ENCODE measurements around the gene MOSMO. TPM values are rescaled to one million over a fixed set of nuclear protein-coding genes. Genes with fewer than 3 reads are reported as not detected.

MOSMO gene
- total RNA-seq, 1 experiment from 2014 or later, result 24.2 TPM

DNA sequence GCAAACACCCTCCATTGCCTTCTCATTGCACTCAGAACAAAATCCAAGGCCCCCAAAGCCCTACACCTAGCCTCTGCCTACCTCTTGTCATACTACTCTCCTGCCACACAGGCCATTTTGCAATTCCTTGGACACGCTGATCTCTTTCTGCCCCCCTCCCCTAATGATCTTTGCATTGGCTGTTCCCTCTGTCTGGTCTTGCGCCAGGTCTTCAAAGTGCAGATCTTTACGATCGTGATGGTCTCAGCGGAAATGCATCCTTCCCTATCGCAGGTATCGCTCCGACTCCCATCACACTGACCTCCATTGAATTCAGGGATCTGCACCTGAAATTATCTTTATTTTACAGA is 777 bp upstream of the MOSMO start:
- Histone ChIP-seq H3K79me2 (ENCODE audit: low read depth) (peaks cover 49% of the 10 kb centered on the region), H3K4me1 (replicated peaks; ENCODE audit: insufficient read depth) (peaks cover 28% of the 10 kb centered on the region), H3K4me3 (peak overlapping the region; percentile 89), H4K20me1 (ENCODE audit: insufficient read depth) (0 out of 2 replicates have a peak, but pooled peaks cover 4% of the 10 kb centered on the region), H3K27me3 (ENCODE audit: insufficient read depth, low read depth) (no peaks in the 10 kb centered on the region), H3K9me2 (ENCODE audit: insufficient read depth) (no peaks in the 10 kb centered on the region), H2AFZ (peak overlapping the region; percentile 97), H3K27ac (peak overlapping the region; percentile 54), H3K4me2 (peak overlapping the region; percentile 93), H3K36me3 (ENCODE audit: low read depth) (no peaks in the 10 kb centered on the region), H3F3A (ENCODE audit: insufficient read depth, low read depth) (peaks cover 8% of the 10 kb centered on the region; the same call in 1 of the 2 replicates), H3K9me3 (ENCODE audit: insufficient read depth, low read depth) (no peaks in the 10 kb centered on the region)
- TF ChIP-seq, protein P1, sequence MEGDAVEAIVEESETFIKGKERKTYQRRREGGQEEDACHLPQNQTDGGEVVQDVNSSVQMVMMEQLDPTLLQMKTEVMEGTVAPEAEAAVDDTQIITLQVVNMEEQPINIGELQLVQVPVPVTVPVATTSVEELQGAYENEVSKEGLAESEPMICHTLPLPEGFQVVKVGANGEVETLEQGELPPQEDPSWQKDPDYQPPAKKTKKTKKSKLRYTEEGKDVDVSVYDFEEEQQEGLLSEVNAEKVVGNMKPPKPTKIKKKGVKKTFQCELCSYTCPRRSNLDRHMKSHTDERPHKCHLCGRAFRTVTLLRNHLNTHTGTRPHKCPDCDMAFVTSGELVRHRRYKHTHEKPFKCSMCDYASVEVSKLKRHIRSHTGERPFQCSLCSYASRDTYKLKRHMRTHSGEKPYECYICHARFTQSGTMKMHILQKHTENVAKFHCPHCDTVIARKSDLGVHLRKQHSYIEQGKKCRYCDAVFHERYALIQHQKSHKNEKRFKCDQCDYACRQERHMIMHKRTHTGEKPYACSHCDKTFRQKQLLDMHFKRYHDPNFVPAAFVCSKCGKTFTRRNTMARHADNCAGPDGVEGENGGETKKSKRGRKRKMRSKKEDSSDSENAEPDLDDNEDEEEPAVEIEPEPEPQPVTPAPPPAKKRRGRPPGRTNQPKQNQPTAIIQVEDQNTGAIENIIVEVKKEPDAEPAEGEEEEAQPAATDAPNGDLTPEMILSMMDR (conservative IDR thresholded peaks at IDR 0.05), result no peak
- TF ChIP-seq EZH2 (IDR thresholded peaks at IDR 0.05; ENCODE audit: low read depth), result no peak
- ChIA-PET POLR2A (ENCODE audit: unreplicated experiment) (no interaction called here), CTCF (interaction anchor here (0.6 to 1.4 kb wide), 4 partner anchors 19 to 181 kb away, joined by 3 to 7 read pairs (median 4); no protein-coding TSS in a partner anchor)
- no peak for DNase-seq
- BruUV-seq (replicated peaks), result no TSS peak
- intact Hi-C loops (cut with micrococcal nuclease; ENCODE audit: unreplicated experiment), result loop anchor here (1.0 kb wide), 1 partner anchor 19 kb away; no protein-coding TSS in a partner anchor

DNA sequence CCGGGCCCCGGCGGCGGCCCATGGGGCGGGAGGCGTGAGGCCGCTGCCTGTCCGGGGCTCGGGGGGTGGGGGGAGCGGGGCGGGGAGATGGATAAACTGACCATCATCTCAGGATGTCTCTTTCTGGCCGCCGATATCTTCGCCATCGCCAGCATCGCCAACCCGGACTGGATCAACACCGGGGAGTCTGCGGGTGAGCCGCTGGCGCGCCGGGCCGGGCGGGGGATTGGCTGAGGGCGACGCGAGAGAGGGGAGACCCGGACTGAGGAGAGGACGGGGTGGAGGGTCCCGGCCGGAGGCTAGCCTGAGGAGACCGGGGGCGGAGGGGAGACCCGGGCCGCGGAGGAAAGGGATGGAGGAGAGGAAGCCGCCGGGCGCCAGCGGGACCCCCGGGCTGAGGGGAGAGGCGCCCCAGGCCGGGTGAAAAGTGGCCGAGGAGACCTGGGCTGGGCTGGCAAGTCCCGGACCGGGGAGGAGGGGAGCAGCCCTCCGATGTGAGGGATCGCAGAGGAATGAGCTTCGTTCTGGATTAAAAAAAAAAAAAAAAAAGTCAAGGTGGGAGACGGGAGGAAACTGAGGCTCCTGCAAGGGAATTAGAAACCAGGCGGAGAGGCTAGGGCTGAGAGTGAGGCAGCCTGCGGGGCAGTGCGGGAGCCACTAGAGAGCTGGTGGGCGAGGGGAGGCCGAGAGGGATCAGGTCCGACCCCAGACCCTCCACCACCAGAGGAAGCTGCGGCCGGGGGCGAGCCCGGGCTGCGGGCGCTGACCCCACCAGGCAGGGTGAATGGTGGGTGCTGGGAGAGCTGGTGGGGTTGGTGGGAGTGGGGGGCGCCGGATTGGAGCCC is 526 bp downstream of the MOSMO start:
- no TSS peak for BruUV-seq (replicated peaks)
- Histone ChIP-seq H3K4me2 (peak overlapping the region; percentile 96), H2AFZ (peak overlapping the region; percentile 81), H3K4me1 (replicated peaks; ENCODE audit: insufficient read depth) (peaks cover 26% of the 10 kb centered on the region), H3K79me2 (ENCODE audit: low read depth) (peaks cover 62% of the 10 kb centered on the region), H3K9me3 (ENCODE audit: insufficient read depth, low read depth) (no peaks in the 10 kb centered on the region), H3K27ac (no peak overlapping the region; the same call in 1 of the 2 replicates), H3F3A (ENCODE audit: insufficient read depth, low read depth) (peaks cover 8% of the 10 kb centered on the region; the same call in 1 of the 2 replicates), H3K9me2 (ENCODE audit: insufficient read depth) (no peaks in the 10 kb centered on the region), H4K20me1 (ENCODE audit: insufficient read depth) (0 out of 2 replicates have a peak, but pooled peaks cover 4% of the 10 kb centered on the region), H3K27me3 (ENCODE audit: insufficient read depth, low read depth) (no peaks in the 10 kb centered on the region), H3K36me3 (ENCODE audit: low read depth) (no peaks in the 10 kb centered on the region), H3K4me3 (peak overlapping the region; percentile 100)
- ChIA-PET POLR2A (ENCODE audit: unreplicated experiment) (interaction anchor here (0.6 to 0.9 kb wide), 4 partner anchors 174 to 227 kb away, joined by 3 to 11 read pairs (median 7); no protein-coding TSS in a partner anchor), CTCF (interaction anchor here (0.6 to 1.7 kb wide), 9 partner anchors 18 to 180 kb away, joined by 3 to 7 read pairs (median 6); no protein-coding TSS in a partner anchor)
- DNase-seq, result no peak
- intact Hi-C loops (cut with micrococcal nuclease; ENCODE audit: unreplicated experiment), result no loop called here
- TF ChIP-seq, protein P1 (conservative IDR thresholded peaks at IDR 0.05), result no peak
- no peak for TF ChIP-seq EZH2 (IDR thresholded peaks at IDR 0.05; ENCODE audit: low read depth)

DNA sequence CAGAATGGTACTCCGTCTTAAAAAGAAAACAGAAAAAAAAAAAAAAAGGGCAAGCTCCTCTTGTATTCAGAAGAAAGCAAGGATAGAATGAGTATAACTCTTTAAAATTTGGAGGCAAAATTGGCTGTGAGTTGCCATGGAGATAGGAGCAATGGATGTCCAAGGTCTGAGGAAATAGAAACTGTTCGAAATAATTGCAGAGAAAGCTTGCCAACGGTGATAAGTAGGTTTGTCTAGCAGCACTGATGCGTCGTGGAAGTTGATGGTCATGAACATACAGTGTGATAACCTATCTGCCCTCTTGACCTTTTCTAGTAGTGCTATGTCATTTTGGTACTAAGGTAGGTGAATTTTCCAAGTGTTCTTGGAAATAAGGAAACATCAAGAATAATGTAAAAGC is 3.0 kb downstream of the MOSMO start:
- POLR2A ChIA-PET (ENCODE audit: unreplicated experiment), result no interaction called here
- no peak overlapping the region for H3K4me3 ChIP-seq
- H3K4me1 ChIP-seq (replicated peaks; ENCODE audit: insufficient read depth), result peaks cover 26% of the 10 kb centered on the region

More for the DNA sequence above, 3.0 kb downstream of the MOSMO start:
- BruUV-seq (replicated peaks), result no TSS peak
- DNase-seq, result no peak
- Histone ChIP-seq H3K27me3 (ENCODE audit: insufficient read depth, low read depth) (no peaks in the 10 kb centered on the region), H3F3A (ENCODE audit: insufficient read depth, low read depth) (peaks cover 8% of the 10 kb centered on the region), H3K79me2 (ENCODE audit: low read depth) (peaks cover 86% of the 10 kb centered on the region), H3K9me2 (ENCODE audit: insufficient read depth) (no peaks in the 10 kb centered on the region), H4K20me1 (ENCODE audit: insufficient read depth) (0 out of 2 replicates have a peak, but pooled peaks cover 4% of the 10 kb centered on the region), H2AFZ (no peak overlapping the region), H3K36me3 (ENCODE audit: low read depth) (no peaks in the 10 kb centered on the region), H3K9me3 (ENCODE audit: insufficient read depth, low read depth) (no peaks in the 10 kb centered on the region), H3K27ac (no peak overlapping the region), H3K4me2 (no peak overlapping the region)
- TF ChIP-seq EZH2 (IDR thresholded peaks at IDR 0.05; ENCODE audit: low read depth), result no peak
- TF ChIP-seq, protein P1 (conservative IDR thresholded peaks at IDR 0.05), result no peak
- intact Hi-C loops (cut with micrococcal nuclease; ENCODE audit: unreplicated experiment), result no loop called here
- CTCF ChIA-PET, result interaction anchor here (0.6 kb wide), 1 partner anchor 376 kb away, joined by 3 read pairs; no protein-coding TSS in a partner anchor

Data from PC-9 (cell line).